GM21515 (cell line): Measurements from ENCODE around the gene KNOP1.

ENCODE experiments used
- ATAC-seq: cut with Tn5 transposase; IDR thresholded peaks from one replicate; pipeline ENCODE4 v1.9.1; 2021; ENCODE audit not compliant: unreplicated experiment

Gene KNOP1

DNA sequence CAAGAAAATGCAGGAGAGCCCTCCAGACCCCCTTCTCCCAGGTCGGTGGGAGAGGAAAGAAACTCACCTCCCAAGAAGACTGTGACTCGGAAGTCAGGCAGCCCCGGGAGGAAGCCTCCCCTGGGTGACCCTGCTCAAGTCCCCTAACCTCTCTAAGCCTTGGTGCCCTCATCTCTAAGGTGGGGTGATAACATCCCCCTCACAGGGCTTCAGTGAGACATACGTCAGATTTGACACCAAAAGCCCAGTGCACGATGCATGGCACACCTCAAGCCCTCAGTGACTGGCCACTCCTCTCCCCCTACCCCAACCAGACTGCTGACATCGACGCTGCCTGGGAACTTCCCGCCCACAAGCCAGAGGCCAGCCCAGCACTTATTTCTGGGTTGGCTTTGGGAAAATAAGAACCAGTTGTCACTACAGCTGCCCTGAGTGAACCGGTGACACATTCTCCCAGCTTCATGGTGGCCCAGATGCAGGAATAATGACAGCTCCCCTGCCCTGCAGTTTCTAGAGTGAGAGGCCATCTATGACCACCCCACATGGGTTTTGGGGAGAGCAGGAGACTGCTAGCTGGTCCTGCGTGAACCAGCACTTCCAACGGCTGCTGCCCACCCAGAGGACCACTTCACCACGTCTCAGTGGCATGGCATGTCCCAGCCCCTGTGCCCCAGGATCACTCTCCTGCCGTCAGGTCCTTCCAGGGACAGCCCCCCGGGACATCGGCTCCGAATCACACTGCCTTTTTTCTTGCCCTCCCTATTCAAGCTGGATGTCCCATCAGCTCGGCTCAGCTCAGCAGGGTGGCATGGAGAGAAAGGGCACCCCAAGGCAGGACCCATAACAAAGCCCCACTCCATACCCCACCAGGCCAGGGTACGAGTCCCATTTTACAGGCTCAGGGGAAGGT, 9.5 kb downstream of the KNOP1 start:
- no peak for ATAC-seq

- ATAC-seq = no peak
These were observed 10.3 kb downstream of the KNOP1 start for GRCh38 chr16:19707569-19708295.

GRCh38 chr16:19706846-19707245, 11.2 kb downstream of the KNOP1 start:
- ATAC-seq = no peak

DNA sequence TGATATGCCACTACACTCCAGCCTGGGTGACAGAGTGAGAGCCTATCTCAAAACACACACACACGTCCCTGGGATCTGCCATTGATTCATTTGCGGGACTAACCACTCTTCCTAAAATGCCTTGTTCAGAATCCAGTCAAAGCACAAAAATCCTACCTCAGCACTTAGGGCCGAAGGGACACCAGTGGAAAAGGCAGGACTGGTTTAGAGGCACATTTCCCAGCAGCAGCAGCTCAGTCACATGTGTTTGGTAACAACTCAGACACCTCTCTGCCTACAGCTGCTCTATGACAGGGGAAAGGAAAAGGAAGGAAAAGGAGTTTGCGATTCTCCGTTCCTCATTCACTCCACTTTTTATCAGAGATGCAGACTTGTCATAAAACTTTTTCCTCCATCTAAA, 12.2 kb downstream of the KNOP1 start:
- ATAC-seq = no peak

GRCh38 chr16:19705146-19705501, 12.9 kb downstream of the KNOP1 start:
- ATAC-seq = no peak

- no peak for ATAC-seq
These were observed 13.5 kb downstream of the KNOP1 start for GRCh38 chr16:19704321-19705145.

DNA sequence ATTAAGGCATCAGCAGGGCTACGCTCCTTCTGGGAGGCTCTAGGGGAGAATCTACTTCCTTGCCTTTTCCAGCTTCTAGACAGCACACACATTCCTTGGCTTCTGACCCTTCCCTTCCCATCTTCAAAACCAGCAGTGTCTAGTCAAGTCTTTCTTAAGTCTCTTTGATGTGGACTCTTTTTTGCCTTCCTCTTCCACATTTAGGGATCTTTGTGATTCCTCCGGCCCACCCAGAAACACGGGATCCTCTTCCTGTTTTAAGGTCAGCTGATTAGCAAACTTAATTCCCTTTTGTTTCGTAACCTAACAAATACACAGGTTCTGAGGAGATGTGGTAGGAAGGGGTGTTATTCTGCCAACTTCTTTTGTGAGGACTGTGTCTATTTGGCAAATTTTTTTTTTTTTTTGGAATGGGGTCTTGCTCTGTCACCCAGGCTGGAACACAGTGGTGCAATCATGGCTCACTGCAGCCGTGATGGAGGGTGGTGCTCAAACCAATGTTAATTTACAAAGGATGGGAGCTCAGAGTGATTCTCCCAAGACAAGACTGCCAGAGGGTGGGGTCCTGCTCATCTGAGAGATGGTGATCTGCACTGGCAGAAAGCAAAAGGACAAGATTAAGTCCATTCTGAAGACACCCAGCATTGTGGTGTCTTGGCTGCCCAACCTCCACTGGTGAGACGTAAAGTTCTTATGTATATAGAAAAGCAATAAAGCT, 14.7 kb downstream of the KNOP1 start:
- no peak for ATAC-seq

DNA sequence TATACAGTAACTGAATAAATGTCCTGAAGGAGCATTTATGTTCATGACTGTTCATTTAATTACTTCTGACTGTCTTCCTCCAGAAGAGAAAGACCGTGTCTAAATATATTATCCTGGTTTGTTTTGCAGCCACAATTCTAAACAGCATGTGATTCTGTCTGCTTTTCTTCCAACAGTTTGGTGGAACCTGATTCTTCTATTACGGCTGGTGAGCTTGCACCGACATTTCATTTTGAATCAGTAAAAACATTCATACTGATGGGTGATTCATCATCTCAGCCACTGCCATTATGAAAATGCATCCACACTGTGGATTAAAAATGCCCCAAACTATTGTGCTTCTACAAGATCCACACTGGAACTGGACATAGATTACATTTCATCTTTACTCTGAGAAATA, 16.9 kb downstream of the KNOP1 start:
- ATAC-seq = no peak

- ATAC-seq = no peak
These were observed 17.7 kb downstream of the KNOP1 start for GRCh38 chr16:19700319-19700781.

DNA sequence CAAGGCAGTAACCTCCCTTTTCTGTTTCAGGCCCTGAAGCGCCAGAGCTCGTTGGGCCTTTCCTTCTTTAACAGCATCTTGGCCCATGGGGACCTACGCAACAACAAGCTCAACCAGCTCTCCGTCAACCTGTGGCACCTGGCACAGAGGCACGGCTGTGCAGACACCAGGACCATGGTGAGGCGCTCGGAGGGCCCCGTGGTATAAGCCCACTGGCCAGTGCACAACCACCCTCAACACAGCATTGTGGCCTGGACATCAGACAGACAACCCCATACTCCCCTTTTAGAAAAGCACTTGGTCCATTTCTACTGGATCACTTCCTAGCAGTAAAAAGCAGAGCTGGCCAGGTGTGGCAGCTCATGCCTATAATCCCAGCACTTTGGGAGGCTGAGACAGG, 18.6 kb downstream of the KNOP1 start:
- no peak for ATAC-seq

- ATAC-seq = no peak
These were observed 19.3 kb downstream of the KNOP1 start for GRCh38 chr16:19698480-19699465.

DNA sequence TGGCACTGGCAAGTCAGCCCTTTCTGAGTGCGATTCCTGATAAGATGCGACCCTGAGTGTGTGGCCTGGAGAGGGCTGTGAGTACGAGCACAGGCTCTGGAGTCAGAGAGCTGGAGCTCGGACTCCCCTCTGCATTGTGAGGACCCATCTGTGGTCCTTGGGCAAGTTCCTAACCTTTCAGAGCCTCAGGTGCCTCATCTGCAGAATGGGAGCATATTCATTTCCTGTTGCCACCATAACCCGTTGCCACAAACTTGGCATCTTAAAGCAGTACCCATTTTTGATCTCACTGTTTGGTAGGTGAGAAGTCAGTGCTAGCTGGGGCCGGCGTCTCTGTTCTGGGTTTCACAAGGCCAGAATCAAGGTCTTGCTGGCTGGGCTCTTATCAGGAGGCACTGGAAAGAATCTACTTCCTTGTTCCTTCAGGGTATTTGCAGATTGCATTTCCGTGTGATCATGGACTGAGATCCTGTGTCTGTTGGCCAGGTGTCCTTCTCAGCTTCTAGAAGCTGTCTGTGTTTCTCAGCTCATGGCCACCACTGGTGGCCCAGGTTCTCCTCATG, 20.2 kb downstream of the KNOP1 start:
- ATAC-seq = no peak

DNA sequence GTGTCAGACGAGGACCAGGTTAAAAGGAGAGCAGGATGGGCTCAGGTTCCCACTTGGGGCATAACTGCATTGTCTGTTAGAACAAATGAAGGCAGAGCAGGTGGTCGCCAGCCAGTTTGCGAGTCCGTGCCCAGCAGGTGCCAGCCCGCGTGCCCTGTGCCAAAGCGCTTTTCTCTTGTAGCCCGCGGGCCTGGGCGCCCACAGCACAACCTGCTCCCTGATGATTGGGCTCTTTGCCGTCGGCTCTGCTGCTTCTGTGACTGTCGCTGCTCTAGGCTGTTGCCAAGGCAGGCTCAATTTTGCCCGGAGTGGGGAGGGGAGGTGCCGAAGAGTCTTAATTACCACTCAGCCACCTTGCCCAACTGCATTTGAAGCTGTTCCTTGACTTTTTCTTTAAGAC, 21.1 kb downstream of the KNOP1 start:
- ATAC-seq = no peak

- ATAC-seq = no peak
These were observed 21.7 kb downstream of the KNOP1 start for GRCh38 chr16:19696328-19696727.

DNA sequence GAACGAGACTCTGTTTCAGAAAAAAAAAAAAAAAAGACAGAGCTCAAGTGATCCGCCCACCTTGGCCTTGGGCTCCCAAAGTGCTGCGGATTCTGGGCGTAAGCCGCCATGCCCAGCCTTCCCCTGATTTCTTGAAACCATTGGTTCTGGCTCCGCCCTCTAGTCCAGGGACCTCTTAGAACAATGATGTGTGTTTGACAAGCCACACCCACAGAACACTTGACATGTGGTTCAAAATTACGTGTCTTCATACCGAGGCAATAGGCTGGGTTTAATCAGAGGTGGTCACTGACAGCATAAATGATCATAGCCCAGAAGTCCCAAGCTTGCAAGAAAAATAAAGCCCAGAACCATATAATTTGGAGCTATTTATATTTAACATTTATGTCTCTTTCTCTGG, 23.0 kb downstream of the KNOP1 start:
- no peak for ATAC-seq

GRCh38 chr16:19691161-19691711, 26.8 kb downstream of the KNOP1 start:
- no peak for ATAC-seq

- ATAC-seq = no peak
These were observed 27.8 kb downstream of the KNOP1 start for GRCh38 chr16:19690196-19690595.

- no peak for ATAC-seq
These were observed 28.7 kb downstream of the KNOP1 start for GRCh38 chr16:19689342-19689741.
